IMR-90 (cell line): ENCODE results near the gene MLYCD. TPM values are rescaled to one million over a fixed set of nuclear protein-coding genes. Genes with fewer than 3 reads are reported as not detected.

Source experiments
- ATAC-seq: fragments of 200-7000 bp; cut with Tn5 transposase; 2 replicates; pipeline ENCODE4 v1.9.1; 2020; ENCODE audit warnings: low read depth, mild to moderate bottlenecking, moderate library complexity
- BruUV-seq: library from RNA; stranded (reverse); fragments of 400-500 nt; replicated peaks from 2 replicates; lab custom pipeline; 2021; lab: Mats Ljungman, UMichigan
- CTCF ChIA-PET: fragments of 300-600 bp; formaldehyde crosslinking; extraction: SDS; loops from one replicate; lab custom pipeline; 2021; ENCODE audit warnings: antibody characterized with exemption; lab: Yijun Ruan, JAX
- POLR2A ChIA-PET: fragments of 300-600 bp; sonication (Branson Sonifier 250); formaldehyde crosslinking; loops from one replicate; lab custom pipeline; 2022; ENCODE audit warnings: antibody characterized with exemption; ENCODE audit not compliant: unreplicated experiment; lab: Charles Lee
- DNase-seq: peaks from one replicate; pipeline ENCODE4 v3.0.0; 2013
- H2AFZ ChIP-seq: replicated peaks from 2 replicates; pipeline ENCODE3; 2013; ENCODE audit warnings: low read length, mild to moderate bottlenecking; ENCODE audit not compliant: poor library complexity
- H2AK5ac ChIP-seq: 2 replicates; pipeline ENCODE4 v1.6.1; 2013; ENCODE audit warnings: low read depth, low read length, inconsistent platforms
- H2AK9ac ChIP-seq: replicated peaks from 2 replicates; pipeline ENCODE3; 2013; ENCODE audit warnings: mild to moderate bottlenecking, low read depth, low read length, moderate library complexity; ENCODE audit not compliant: poor library complexity
- H2BK120ac ChIP-seq: 2 replicates; pipeline ENCODE4 v1.6.1; 2013; ENCODE audit warnings: low read depth, low read length, inconsistent platforms
- H2BK15ac ChIP-seq: 3 replicates; pipeline ENCODE4 v1.6.1; 2013; ENCODE audit warnings: low read depth, low read length, inconsistent platforms
- H2BK20ac ChIP-seq: 2 replicates; pipeline ENCODE4 v1.6.1; 2013; ENCODE audit warnings: low read depth, mild to moderate bottlenecking, inconsistent platforms, low read length, moderate library complexity
- H2BK5ac ChIP-seq: 2 replicates; pipeline ENCODE4 v1.6.1; 2013; ENCODE audit warnings: mild to moderate bottlenecking, low read depth, low read length, inconsistent platforms; ENCODE audit not compliant: poor library complexity, severe bottlenecking
- H3K14ac ChIP-seq: replicated peaks from 2 replicates; pipeline ENCODE4 v1.6.1; 2013; ENCODE audit warnings: low read depth, low read length, inconsistent platforms
- H3K18ac ChIP-seq: 2 replicates; pipeline ENCODE4 v1.6.1; 2013; ENCODE audit warnings: low read depth, low read length, control low read depth
- H3K23ac ChIP-seq: 2 replicates; pipeline ENCODE4 v1.6.1; 2013; ENCODE audit warnings: low read depth, low read length, inconsistent platforms
- H3K27ac ChIP-seq: 2 replicates; pipeline ENCODE4 v1.5.1; 2013; ENCODE audit warnings: mild to moderate bottlenecking, control low read depth, low read length; ENCODE audit not compliant: insufficient read depth
- H3K27me3 ChIP-seq: 2 replicates; pipeline ENCODE4 v1.6.1; 2013; ENCODE audit warnings: low read length; ENCODE audit not compliant: control insufficient read depth, insufficient read depth
- H3K36me3 ChIP-seq: 2 replicates; pipeline ENCODE4 v1.6.1; 2013; ENCODE audit warnings: low read length, mixed read lengths; ENCODE audit not compliant: control insufficient read depth, insufficient read depth
- H3K4ac ChIP-seq: 2 replicates; pipeline ENCODE4 v1.6.1; 2013; ENCODE audit warnings: low read depth, low read length, inconsistent platforms
- H3K4me1 ChIP-seq: 2 replicates; pipeline ENCODE4 v1.6.1; 2013; ENCODE audit warnings: low read length, mixed read lengths; ENCODE audit not compliant: control insufficient read depth, insufficient read depth
- H3K4me2 ChIP-seq: 2 replicates; pipeline ENCODE4 v1.6.1; 2013; ENCODE audit warnings: low read depth, mild to moderate bottlenecking, control low read depth, low read length, moderate library complexity
- H3K4me3 ChIP-seq: 2 replicates; pipeline ENCODE4 v1.5.1; 2013; ENCODE audit warnings: low read depth, mild to moderate bottlenecking, control low read depth, low read length, moderate library complexity; ENCODE audit not compliant: insufficient read depth
- H3K56ac ChIP-seq: 2 replicates; pipeline ENCODE4 v1.6.1; 2013; ENCODE audit warnings: low read length, inconsistent platforms; ENCODE audit not compliant: insufficient read depth; ENCODE audit errors: extremely low read depth
- H3K79me1 ChIP-seq, 2 experiments: 2 replicates each; pipeline ENCODE4 v1.6.1; 2013; ENCODE audit warnings: low read length in 2 of 2, inconsistent platforms in 1 of 2, low read depth in 1 of 2
- H3K9ac ChIP-seq: 2 replicates; pipeline ENCODE4 v1.6.1; 2013; ENCODE audit warnings: low read depth, low read length, control low read depth
- H3K9me1 ChIP-seq: 2 replicates; pipeline ENCODE4 v1.6.1; 2013; ENCODE audit warnings: low read length, inconsistent platforms; ENCODE audit not compliant: insufficient read depth
- H3K9me3 ChIP-seq: 2 replicates; pipeline ENCODE4 v1.6.1; 2013; ENCODE audit warnings: low read length; ENCODE audit not compliant: control insufficient read depth, insufficient read depth
- H4K20me1 ChIP-seq: 2 replicates; pipeline ENCODE4 v1.6.1; 2013; ENCODE audit warnings: low read length, inconsistent platforms; ENCODE audit not compliant: insufficient read depth
- H4K5ac ChIP-seq: 2 replicates; pipeline ENCODE4 v1.6.1; 2013; ENCODE audit warnings: mild to moderate bottlenecking, low read depth, low read length, control low read depth
- H4K8ac ChIP-seq, 2 experiments: 2 replicates each; pipeline ENCODE4 v1.6.1; 2013; ENCODE audit warnings: low read depth in 2 of 2, low read length in 2 of 2, control low read depth in 1 of 2, inconsistent platforms in 1 of 2
- H4K91ac ChIP-seq: 2 replicates; pipeline ENCODE4 v1.6.1; 2013; ENCODE audit warnings: low read depth, low read length, inconsistent platforms; ENCODE audit not compliant: insufficient read depth
- CHD1 ChIP-seq: IDR thresholded peaks from 2 replicates; pipeline ENCODE4 v1.6.1; 2012; ENCODE audit warnings: low read depth, low read length, improper control_type of control experiment
- MAFK ChIP-seq: IDR thresholded peaks from 2 replicates; pipeline ENCODE4 v1.6.1; 2012; ENCODE audit warnings: low read depth, low read length, improper control_type of control experiment
- MAZ ChIP-seq: IDR thresholded peaks from 2 replicates; pipeline ENCODE4 v1.6.1; 2012; ENCODE audit warnings: low read depth, mild to moderate bottlenecking, low read length, improper control_type of control experiment, moderate library complexity, borderline replicate concordance
- MXI1 ChIP-seq: IDR thresholded peaks from 2 replicates; pipeline ENCODE4 v1.6.1; 2012; ENCODE audit warnings: low read depth, mild to moderate bottlenecking, low read length, moderate library complexity, borderline replicate concordance
- NFE2L2 ChIP-seq: fragments of 150-350 bp; IDR thresholded peaks from 2 replicates; pipeline ENCODE4 v1.6.1; 2016; ENCODE audit warnings: low read depth, mild to moderate bottlenecking, low read length
- POLR2A ChIP-seq: IDR thresholded peaks from 2 replicates; pipeline ENCODE4 v1.6.1; 2012; ENCODE audit warnings: mild to moderate bottlenecking, low read depth, low read length
- RAD21 ChIP-seq: IDR thresholded peaks from 2 replicates; pipeline ENCODE4 v1.6.1; 2012; ENCODE audit warnings: low read length, improper control_type of control experiment
- RCOR1 ChIP-seq: IDR thresholded peaks from 2 replicates; pipeline ENCODE4 v1.6.1; 2012; ENCODE audit warnings: mild to moderate bottlenecking, low read length, improper control_type of control experiment; ENCODE audit not compliant: insufficient replicate concordance
- RFX5 ChIP-seq: IDR thresholded peaks from 2 replicates; pipeline ENCODE4 v1.8.0; 2012; ENCODE audit warnings: low read depth, mild to moderate bottlenecking, low read length, moderate library complexity
- SMC3 ChIP-seq: fragments of 150-350 bp; IDR thresholded peaks from 2 replicates; pipeline ENCODE4 v1.6.1; 2016; ENCODE audit warnings: low read depth, mild to moderate bottlenecking, antibody characterized with exemption, low read length, moderate library complexity
- WGBS, 2 experiments: methylation state at CpG; one replicate each; pipeline versions ENCODE4 v1.1.5 to v1.1.7; 2013; ENCODE audit warnings: missing lambda C conversion rate in 2 of 2; ENCODE audit not compliant: insufficient read length in 1 of 2; ENCODE audit errors: extremely low coverage in 2 of 2; 5-methylcytosine and 5-hydroxymethylcytosine counted together
- dilution Hi-C: fragments of 300-500 bp; cut with HindIII; formaldehyde crosslinking; loops from one replicate; pipeline ENCODE4 v1.14.3; 2018; ENCODE audit warnings: low sequenced_read_pairs; ENCODE audit not compliant: unreplicated experiment
- in situ Hi-C: fragments of 300-500 bp; cut with MboI; formaldehyde crosslinking; loops from 3 replicates; pipeline ENCODE4 v1.14.3; 2019; ENCODE audit warnings: low sequenced_read_pairs, inconsistent platforms, mixed read lengths
- intact Hi-C: fragments of 100-400 bp; cut with micrococcal nuclease; formaldehyde crosslinking; loops from 2 replicates; pipeline ENCODE4 v1.10.0; 2022
- polyA plus RNA-seq, 3 experiments: library from polyadenylated mRNA; depleted of rRNA; stranded (reverse); fragments of >200 nt; gene quantifications; 2 replicates each; pipeline ENCODE4 v1.2.3, GENCODE V29; 2012; ENCODE audit warnings: low replicate concordance in 1 of 3
- total RNA-seq: library from RNA; depleted of rRNA; stranded (reverse); fragments of >200 nt; gene quantifications from 2 replicates; pipeline ENCODE4 v1.2.3, GENCODE V29; 2012
- TF ChIP-seq, protein P1 (sequence below): fragments of 150-350 bp; IDR thresholded peaks from 2 replicates; pipeline ENCODE4 v1.6.1; 2016; ENCODE audit warnings: low read depth, mild to moderate bottlenecking, low read length, moderate library complexity, borderline replicate concordance
- TF ChIP-seq, protein P2 (sequence below): conservative IDR thresholded peaks from 2 replicates; pipeline ENCODE4 v1.5.1; 2012; ENCODE audit warnings: mild to moderate bottlenecking, low read depth, low read length, improper control_type of control experiment

The MLYCD gene
- total and polyA plus RNA-seq, 2 of the 4 experiments (the other 2 are of a cell fraction), result 1.9 to 2.7 TPM

- H2BK5ac ChIP-seq, result no peak overlapping the region
- WGBS, 2 experiments, result 94% methylated on average over 3 of the region's 15 CpGs; no CpG with 5 or more reads in 1 of the 2 experiments
- no peak overlapping the region for H3K23ac ChIP-seq
- DNase-seq (no peak), ATAC-seq (no peak)
- no peak overlapping the region for H4K8ac ChIP-seq
- ChIA-PET POLR2A (no interaction called here), CTCF (no interaction called here)
- no peak overlapping the region for H3K4me2 ChIP-seq
- no peak overlapping the region for H3K14ac ChIP-seq
- no peak overlapping the region for H3K18ac ChIP-seq
- peaks cover 29% of the 10 kb centered on the region for H3K36me3 ChIP-seq
- H3K4me1 ChIP-seq, result peaks cover 3% of the 10 kb centered on the region; the same call in 1 of the 2 replicates
- no peak overlapping the region for H2AFZ ChIP-seq
- H4K20me1 ChIP-seq, result peaks cover 13% of the 10 kb centered on the region
- H2AK5ac ChIP-seq, result no peak overlapping the region
- no peak overlapping the region for H2BK120ac ChIP-seq
- H2BK20ac ChIP-seq, result no peak overlapping the region
- no peak overlapping the region for H3K9ac ChIP-seq
- no peak overlapping the region for H2BK15ac ChIP-seq
- no peak overlapping the region for H4K91ac ChIP-seq
- no TSS peak for BruUV-seq
- TF ChIP-seq RCOR1, result no peak
- no peak for TF ChIP-seq MXI1
- TF ChIP-seq, protein P1, sequence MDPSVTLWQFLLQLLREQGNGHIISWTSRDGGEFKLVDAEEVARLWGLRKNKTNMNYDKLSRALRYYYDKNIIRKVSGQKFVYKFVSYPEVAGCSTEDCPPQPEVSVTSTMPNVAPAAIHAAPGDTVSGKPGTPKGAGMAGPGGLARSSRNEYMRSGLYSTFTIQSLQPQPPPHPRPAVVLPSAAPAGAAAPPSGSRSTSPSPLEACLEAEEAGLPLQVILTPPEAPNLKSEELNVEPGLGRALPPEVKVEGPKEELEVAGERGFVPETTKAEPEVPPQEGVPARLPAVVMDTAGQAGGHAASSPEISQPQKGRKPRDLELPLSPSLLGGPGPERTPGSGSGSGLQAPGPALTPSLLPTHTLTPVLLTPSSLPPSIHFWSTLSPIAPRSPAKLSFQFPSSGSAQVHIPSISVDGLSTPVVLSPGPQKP, result no peak
- TF ChIP-seq MAFK, result no peak
- no peak for TF ChIP-seq MAZ
- no peak for TF ChIP-seq CHD1
- no peak for TF ChIP-seq POLR2A
- no peak for TF ChIP-seq SMC3
- TF ChIP-seq, protein P2, sequence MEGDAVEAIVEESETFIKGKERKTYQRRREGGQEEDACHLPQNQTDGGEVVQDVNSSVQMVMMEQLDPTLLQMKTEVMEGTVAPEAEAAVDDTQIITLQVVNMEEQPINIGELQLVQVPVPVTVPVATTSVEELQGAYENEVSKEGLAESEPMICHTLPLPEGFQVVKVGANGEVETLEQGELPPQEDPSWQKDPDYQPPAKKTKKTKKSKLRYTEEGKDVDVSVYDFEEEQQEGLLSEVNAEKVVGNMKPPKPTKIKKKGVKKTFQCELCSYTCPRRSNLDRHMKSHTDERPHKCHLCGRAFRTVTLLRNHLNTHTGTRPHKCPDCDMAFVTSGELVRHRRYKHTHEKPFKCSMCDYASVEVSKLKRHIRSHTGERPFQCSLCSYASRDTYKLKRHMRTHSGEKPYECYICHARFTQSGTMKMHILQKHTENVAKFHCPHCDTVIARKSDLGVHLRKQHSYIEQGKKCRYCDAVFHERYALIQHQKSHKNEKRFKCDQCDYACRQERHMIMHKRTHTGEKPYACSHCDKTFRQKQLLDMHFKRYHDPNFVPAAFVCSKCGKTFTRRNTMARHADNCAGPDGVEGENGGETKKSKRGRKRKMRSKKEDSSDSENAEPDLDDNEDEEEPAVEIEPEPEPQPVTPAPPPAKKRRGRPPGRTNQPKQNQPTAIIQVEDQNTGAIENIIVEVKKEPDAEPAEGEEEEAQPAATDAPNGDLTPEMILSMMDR, result no peak
- TF ChIP-seq NFE2L2, result no peak
- no peak for TF ChIP-seq RFX5
- TF ChIP-seq RAD21, result no peak
- peaks cover 11 to 13% of the 10 kb centered on the region in 2 experiments; a peak in 3 of 4 replicates for H3K79me1 ChIP-seq
- H2AK9ac ChIP-seq, result no peak overlapping the region
- dilution Hi-C loops, result no loop called here
- no peak overlapping the region for H3K27ac ChIP-seq
- H3K4me3 ChIP-seq, result no peak overlapping the region
- H4K5ac ChIP-seq, result no peak overlapping the region
- no peak overlapping the region for H3K4ac ChIP-seq
- in situ Hi-C loops, result no loop called here
- H3K27me3 ChIP-seq, result no peaks in the 10 kb centered on the region
- H3K9me3 ChIP-seq, result no peaks in the 10 kb centered on the region
- intact Hi-C loops, result no loop called here
- H3K9me1 ChIP-seq, result peaks cover 7% of the 10 kb centered on the region; the same call in 1 of the 2 replicates
- H3K56ac ChIP-seq, result no peak overlapping the region
These were observed 8.8 kb downstream of the MLYCD start for GRCh38 chr16:83907631-83908250.
